ENCODE measurements around the gene MALSU1.

GRCh38 chr7:23298141-23298881 lies 828 bp upstream of the MALSU1 start:
- no peak for TF ChIP-seq POLR2AphosphoS5 (IDR thresholded peaks at IDR 0.05; ENCODE audit: low read depth, low read length)
- no peak for TF ChIP-seq POLR2A (IDR thresholded peaks at IDR 0.05; ENCODE audit: low read depth, low read length)
